T-helper 1 cell treated with Interleukin-12 subunit alpha and Interleukin-12 subunit beta and Interleukin-4 antibody, amounts not matched to agents 30 ng/mL and 1 ng/mL, for 36 hours (primary cell): Measurements from ENCODE around the gene NRL. TPM values are rescaled to one million over a fixed set of nuclear protein-coding genes. Genes with fewer than 3 reads are reported as not detected.

ENCODE experiments used
- intact Hi-C: fragments of 100-400 bp; cut with micrococcal nuclease; formaldehyde crosslinking; loops from one replicate; pipeline ENCODE4 v1.15.1; 2024
- total RNA-seq: library from RNA; stranded (reverse); gene quantifications from 2 replicates; pipeline ENCODE4 v1.2.3, GENCODE V29; 2022

NRL gene
- total RNA-seq, 1 donor from 2014 or later = 2.5 TPM

- intact Hi-C loops = loop anchor here (1.0 to 10.0 kb wide), 10 partner anchors 10 to 1231 kb away; partner anchors contain the start of genes BCL2L2, CHMP4A, DHRS1 and IPO4
These were observed 31.1 kb upstream of the NRL start for GRCh38 chr14:24145690-24146452.

GRCh38 chr14:24145219-24145618 lies 30.5 kb upstream of the NRL start:
- intact Hi-C loops = loop anchor here (10.0 kb wide), 3 partner anchors 590 to 1230 kb away; partner anchors contain the start of genes BCL2L2, PPP1R3E, RBM23 and THTPA

- intact Hi-C loops = loop anchor here (10.0 kb wide), 3 partner anchors 590 to 1230 kb away; partner anchors contain the start of genes BCL2L2, PPP1R3E, RBM23 and THTPA
These were observed 29.7 kb upstream of the NRL start for GRCh38 chr14:24144451-24144850.

GRCh38 chr14:24143511-24143910 lies 28.8 kb upstream of the NRL start:
- intact Hi-C loops = loop anchor here (10.0 kb wide), 3 partner anchors 589 to 1229 kb away; partner anchors contain the start of genes BCL2L2, PPP1R3E, RBM23 and THTPA

GRCh38 chr14:24141097-24141880 lies 26.5 kb upstream of the NRL start, which contains the start of gene EMC9:
Gene EMC9, minus strand, starts transcription at chr14:24141591. Its CDS starts 287 bp downstream, at chr14:24141304.
- intact Hi-C loops = loop anchor here (1.0 to 10.0 kb wide), 13 partner anchors 20 to 1226 kb away; partner anchors contain the start of genes ACIN1, BCL2L2, C14orf119 and CHMP4A

- intact Hi-C loops = no loop called here
These were observed 24.7 kb upstream of the NRL start for GRCh38 chr14:24139272-24139934.

GRCh38 chr14:24138396-24139271 lies 23.9 kb upstream of the NRL start:
- intact Hi-C loops = no loop called here

GRCh38 chr14:24137529-24138395 lies 23.0 kb upstream of the NRL start:
- intact Hi-C loops = no loop called here

- intact Hi-C loops = loop anchor here (1.0 kb wide), 6 partner anchors 9 to 134 kb away; partner anchors contain the start of genes DCAF11, IPO4, IRF9 and NRL
These were observed 22.2 kb upstream of the NRL start for GRCh38 chr14:24136684-24137528.

GRCh38 chr14:24135834-24136683 lies 21.3 kb upstream of the NRL start, which contains the start of gene PSME1:
Gene PSME1, plus strand, starts transcription at chr14:24136194. Its CDS starts 69 bp downstream, at chr14:24136263.
- intact Hi-C loops = loop anchor here (1.0 kb wide), 6 partner anchors 10 to 135 kb away; partner anchors contain the start of genes DCAF11, IPO4, IRF9 and NRL

- intact Hi-C loops = no loop called here
These were observed 20.8 kb upstream of the NRL start for GRCh38 chr14:24135584-24135833.

- intact Hi-C loops = no loop called here
These were observed 19.0 kb upstream of the NRL start for GRCh38 chr14:24133735-24134134.

GRCh38 chr14:24132976-24133375 lies 18.2 kb upstream of the NRL start:
- intact Hi-C loops = no loop called here

- intact Hi-C loops = no loop called here
These were observed 17.4 kb upstream of the NRL start for GRCh38 chr14:24132061-24132685.

- intact Hi-C loops = no loop called here
These were observed 16.8 kb upstream of the NRL start for GRCh38 chr14:24131549-24131966.

GRCh38 chr14:24130717-24131548 lies 16.2 kb upstream of the NRL start:
- intact Hi-C loops = no loop called here
